NOMO-1 treated with dmso at 0.1 percent for 144 hours (cell line): ENCODE data around the gene MTMR1.

Experiments used
- DNase-seq: peaks from one replicate; lab custom pipeline; 2025; ENCODE audit not compliant: unreplicated experiment; lab: John Stamatoyannopoulos, UW

MTMR1 gene

DNA sequence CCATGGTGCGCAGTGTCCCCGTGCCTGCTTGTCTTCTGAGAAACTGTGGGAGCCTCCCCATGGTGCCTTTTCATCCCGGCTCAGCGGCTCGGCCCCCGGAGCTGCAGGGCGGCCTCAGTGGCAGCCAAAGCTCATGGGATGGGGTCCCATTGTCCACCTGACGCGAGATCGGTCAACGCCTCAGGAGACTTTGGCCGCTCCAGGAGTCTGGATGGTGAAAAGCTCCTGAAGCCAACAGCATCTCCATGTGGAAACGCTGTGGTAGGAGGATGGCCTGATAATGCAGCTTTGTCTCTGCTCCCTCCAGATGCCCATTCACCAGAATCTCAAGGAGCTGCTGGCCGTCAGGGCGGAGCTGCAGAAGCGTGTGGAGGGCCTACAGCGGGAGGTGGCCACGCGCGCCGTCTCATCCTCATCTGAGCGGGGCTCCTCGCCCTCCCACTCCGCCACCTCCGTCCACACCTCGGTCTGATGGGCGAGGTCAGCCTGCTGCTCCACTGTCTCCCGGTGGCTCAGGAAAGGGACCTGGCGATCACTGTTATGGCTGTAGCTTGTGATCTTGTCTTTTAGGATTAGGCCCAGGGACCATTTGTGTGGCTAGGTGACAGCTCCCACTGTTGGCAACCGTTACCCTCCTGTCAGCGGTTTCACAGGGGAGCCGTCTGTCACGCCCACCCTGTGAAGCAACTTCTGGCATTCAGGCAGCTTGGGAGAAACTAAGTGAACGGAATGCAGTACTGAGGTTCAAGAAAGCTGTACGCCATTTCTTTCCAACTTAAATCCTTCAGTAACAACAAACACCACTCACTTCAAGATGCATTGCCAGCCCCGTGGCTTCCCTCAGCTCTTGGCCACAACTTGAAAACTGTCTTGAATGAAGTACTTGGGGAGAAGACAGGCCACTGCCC lies 69.3 kb downstream of the MTMR1 start:
- no peak for DNase-seq

DNA sequence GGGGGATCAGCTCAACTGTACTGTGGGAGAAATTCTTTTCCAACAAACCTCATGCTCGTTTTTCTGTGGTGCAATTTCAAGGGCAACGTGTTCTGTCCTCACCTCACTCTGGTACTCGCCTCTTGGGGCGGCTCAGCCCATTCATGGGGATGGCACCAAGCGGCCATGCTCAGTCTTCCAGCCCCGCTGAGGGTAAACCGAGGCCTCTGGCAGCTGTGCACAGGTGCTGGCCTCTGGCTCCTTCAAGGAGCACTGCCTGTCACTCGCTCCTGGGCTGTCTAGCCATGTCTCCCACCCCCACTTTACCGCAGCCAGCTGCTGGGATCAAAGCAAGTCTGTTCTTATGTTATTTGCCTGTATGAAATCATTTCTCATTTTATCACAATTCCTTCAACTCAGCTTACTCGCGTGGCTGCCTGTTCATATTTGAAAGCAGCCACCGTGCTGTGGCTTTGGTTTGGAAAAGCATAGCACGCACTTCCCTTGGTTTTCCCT lies 70.2 kb downstream of the MTMR1 start:
- DNase-seq: no peak

DNA sequence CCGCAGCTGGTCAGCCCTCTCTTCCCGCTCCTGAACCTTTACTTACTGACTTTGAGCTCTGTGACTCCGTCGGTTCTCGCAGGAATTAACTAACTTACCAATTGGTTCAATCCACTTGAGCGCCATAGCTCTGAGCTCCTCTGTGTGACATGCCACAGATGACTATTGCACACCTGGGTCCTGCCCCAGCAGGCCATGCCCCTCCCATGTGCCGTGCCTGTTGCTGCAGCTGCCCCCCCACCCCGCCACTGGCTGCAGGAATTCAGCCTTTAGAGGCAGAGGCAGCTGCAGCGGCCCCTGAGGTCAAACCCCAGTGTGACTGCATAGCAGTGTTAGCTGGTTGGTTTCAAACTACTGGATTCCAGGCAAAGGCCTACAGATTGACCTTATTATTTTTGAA lies 70.6 kb downstream of the MTMR1 start:
- DNase-seq: no peak

DNA sequence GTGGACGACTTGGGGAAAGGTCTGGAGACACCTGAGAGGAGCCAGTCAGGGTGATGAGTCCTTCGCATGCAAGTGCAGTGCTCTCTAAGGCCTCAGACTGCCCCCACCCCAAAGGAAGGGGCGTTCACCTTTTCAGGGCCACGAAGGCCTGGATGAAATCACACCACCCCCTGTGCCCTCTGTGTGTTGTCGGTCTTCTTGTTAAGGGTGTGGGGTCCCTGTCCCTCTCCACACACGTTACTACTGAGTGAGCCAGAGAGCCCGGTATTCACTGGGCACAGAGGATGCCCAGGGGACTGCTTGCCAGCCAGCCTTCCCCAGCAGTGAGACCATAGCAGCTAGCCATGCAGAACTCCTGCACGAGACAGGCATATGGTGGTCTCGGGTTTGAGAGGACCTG lies 72.0 kb downstream of the MTMR1 start:
- no peak for DNase-seq

DNA sequence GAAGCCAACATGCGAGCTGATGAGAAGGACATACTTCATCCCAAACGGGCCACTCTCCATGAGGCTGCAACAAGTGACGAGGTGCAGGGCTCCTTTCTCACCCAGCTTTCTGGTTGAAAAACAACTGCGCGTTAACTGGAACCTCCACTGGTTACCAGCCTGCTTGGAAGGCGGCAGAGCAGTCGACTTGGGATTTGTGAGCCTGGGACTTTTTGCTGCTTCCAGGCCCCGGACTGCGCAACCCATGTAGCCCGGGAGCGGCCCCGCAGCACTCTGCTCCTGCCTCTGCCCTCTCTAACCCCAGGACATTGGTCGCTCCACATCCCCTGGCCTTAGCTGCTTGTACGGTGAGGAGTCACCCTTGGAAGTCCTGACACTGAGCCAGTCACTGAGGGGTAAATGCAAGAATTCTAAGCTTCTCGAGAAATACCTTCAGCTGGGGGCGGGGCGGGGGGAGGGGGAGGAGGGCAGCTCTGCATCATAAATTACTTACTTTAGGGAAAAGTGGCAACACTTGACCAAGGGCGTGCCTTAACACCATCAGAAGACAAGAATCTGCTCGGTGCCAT lies 72.7 kb downstream of the MTMR1 start:
- no peak for DNase-seq

DNA sequence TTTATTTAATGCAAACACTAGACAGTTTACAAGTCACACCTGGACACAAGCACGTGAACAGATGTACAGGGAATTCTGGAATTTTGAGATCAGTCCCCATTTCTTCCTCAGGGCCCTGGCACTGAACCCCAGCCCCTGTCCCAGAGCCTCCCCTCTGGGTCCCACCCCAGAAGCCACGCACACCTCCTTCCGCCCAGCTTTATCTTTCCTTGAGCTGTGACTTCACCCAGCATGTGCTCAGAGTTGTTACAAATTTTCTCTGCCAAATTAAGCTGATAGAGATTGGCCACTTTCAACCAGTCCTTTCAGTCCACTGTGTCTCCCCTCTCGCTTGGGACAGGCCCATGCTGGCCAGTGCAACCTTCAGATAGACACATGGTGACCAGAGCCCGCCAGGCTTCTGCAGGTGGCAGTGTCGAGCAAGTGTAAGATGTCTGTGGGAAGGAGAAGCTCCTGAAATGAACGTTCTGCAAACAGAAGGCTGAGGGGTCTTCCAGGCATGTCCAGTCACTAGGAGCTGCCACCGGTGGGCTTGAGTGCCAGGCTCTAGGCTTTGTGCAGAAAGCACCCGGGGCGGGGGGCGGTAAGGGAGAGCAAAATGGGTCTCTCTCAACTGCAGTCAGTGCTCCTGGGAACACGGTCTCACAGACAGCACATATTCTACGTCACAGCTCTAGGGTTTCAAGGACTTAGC lies 73.3 kb downstream of the MTMR1 start:
- no peak for DNase-seq

DNA sequence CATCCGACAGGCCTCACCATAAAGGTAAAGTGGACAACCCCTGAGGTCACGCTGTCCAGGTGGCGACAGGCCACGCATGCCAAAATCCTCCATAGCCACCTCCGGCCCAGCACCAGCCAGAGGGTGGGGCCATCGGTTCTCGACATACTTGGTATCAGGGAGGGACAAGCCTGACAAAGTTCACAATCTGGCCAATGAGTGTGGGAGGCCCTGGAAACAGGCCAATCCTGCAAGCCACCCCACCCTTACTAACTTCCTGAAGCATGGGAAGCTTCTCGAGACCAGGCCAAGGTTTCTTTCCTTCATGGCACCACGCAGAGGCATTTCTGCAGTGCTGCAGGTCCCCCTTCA lies 73.8 kb downstream of the MTMR1 start:
- DNase-seq: no peak

DNA sequence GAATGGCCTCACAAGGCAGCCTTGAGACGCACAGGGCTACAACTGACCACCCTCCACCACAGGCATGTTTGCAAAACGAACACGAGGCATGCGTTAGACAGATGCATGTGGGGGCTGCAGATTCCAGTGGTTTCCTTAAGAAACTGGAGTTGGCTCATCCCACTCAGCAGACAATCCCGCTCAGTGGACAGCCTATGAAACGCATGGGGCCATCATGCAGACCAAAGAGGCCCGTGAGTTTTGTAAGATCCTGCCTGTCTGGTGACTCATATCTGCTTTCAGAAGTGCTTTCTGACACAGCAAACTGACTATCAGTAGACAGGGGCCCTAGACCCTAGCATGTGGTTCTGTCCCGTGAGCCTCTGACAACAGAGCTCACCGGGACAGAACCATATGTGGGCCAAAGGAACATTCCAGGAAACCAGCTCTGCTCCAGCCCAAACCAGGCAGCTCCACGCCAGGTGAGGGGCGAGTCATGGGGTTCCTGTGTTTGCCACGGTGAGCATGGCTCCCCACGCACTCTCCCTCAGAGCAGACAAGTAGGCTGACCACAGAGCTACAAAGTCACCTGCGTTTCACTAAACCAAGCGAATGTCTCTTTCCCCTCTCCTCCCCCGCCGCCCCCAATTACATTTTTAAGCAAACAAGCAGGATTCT lies 74.4 kb downstream of the MTMR1 start:
- DNase-seq: peak; percentile 56

DNA sequence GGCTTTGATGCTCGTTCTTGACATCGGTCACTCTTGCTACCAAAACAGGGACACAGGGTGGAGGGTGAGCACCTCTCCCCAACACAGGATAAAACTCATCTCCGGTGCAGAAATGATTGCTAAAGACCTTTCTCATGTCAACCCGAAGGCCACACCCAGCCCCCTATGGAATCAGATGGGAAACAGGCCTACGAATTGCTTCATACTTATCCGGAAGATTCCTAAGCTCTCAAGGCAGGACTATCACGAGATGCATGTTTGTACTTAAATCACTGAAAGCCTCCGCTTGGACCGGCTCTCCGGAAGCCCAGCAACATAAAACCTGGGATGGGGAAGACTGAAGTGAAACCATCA lies 74.9 kb downstream of the MTMR1 start:
- DNase-seq: no peak

DNA sequence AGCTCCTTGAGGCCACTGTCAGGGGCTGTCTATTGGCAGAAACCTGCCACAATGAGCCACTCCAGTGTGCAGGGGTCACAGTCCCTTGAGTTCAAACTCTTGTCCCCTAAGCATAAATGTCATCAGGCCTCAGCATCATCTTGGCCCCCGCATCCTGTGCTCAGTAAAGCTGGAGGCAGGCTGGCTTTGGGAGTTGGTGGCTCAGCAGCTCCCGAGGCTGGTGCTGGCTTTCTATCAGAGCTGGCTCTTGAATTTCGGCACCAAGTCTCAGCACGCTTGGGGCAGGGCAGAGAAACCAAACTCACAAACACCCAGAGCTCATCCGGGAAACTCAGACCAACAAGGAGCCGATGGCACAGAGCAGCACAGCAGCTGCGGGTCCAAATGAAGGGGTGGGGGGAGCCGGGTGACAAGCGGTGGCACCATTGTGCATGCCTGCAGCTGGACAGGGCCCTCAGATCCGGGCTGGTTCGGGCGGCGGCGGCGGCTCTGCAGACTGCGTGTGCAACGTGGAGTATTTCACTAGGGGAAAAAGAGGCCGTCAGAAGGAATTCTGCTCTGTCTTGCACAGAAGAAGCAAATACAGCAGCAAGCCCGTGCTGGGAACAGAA lies 75.5 kb downstream of the MTMR1 start:
- DNase-seq: no peak

DNA sequence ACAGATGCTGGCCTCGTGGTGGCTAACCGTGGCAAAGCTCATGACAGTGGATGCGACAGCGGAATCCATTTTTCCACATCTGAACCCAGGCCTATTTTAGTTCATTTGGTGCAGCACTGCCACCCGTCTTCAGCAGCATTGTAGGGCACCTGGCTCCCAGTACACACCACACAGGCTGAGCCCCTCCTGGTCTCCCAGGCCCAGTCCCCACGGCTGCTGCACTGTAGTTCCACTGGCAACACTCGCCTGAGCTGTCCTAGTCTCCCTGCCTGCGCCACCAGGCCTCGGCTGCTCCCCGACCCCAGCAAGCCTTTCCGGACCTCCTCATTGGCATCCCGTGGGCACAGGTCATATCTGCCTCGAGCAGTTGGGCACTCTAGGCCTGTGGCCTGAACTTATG lies 76.2 kb downstream of the MTMR1 start:
- no peak for DNase-seq

DNA sequence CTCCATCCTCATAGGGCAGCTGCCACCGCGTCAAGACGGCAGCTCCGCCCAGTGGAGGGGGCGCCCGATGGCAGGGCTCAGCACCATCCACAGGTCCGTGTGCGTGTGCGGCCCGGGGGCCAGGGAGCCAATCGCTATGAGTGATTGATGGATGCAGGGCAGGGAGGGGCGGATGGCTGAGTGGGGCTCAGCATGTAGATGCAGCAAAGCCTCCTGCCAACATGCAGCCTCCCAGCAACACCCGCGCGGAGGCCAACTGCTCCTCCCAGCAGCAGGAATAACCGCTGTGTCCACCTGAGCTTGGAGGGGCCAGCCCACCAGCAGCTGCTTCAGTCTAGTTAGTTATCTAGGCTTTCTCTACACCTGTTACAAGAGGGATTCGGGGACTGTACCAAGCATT lies 77.4 kb downstream of the MTMR1 start:
- DNase-seq: no peak

DNA sequence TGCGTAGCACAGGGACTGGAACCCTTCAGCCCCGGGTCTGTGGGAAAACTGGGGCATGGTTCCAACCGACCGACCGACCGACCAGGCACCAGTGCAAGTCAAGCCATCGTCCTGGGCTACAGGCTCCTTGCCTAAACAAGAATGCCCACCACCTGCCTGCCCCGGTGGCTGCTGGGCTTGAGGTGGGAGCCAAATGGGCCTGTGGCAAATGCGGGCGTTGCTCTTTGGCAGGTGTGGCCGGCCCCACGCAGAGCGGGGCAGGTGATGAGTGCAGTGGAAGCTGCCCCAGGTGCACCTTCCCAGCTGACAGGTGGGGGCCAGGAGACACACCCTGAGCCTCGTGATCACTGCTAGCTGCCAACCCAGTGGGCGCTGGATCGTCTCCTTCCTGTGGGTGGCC lies 77.9 kb downstream of the MTMR1 start:
- DNase-seq: no peak

DNA sequence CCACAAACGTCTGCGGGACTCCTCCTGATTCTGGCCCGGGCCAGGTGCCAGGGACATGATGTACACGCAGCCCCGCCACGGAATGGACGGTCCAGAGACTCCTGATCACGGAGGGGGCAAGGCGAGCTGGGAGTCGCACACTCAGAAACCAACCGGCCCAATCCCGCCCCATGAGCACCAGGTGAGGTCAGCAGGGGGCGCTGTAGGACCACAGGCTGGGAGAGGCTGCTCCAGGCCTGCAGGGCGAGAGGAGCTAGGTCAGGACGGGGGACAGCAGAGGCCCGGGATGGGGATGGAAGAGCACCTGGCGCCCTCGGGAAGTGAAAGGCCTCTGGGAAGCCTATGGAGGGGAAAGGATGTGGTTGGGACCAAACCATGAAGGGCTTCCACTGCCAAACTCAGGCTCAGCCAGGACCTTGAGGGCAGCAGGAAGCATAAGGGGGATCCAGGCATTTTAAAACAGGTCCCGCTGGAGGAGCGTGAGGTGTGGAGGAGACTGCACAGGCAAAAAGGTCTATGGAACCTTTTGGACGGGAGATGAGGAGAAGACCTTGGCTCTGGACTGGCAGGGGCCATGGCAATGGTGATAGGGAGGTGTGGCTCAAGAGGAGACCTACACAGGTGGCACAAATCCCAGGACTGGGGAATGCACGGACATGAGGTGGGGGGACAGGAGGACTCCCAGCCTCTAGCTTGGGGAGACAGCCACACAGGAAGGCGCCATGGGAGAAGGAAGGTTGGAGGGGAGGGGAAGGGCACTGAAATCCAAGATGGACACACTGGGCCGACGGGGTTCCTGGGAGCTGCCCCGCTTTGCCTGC lies 79.2 kb downstream of the MTMR1 start:
- peak; percentile 7 for DNase-seq

DNA sequence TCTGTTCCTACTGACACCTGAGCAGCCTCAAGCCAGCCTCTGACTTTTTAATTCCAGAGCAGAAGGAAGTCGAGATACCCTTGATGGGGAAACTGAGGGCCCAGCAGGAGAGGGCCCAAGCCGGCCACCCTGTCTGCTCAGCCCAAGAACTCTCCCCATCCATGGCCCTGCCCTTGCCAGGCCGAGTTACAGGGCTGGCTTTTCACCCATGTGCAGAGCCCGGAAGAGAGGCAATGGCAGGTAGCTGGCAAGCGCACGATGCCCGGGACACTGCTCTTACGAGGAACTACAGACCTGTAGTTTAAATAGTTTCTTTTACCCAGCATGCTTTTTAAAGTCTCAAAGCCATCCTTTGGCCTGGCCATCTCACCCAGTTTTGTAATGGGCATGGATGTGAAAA lies 79.9 kb downstream of the MTMR1 start:
- DNase-seq: no peak

DNA sequence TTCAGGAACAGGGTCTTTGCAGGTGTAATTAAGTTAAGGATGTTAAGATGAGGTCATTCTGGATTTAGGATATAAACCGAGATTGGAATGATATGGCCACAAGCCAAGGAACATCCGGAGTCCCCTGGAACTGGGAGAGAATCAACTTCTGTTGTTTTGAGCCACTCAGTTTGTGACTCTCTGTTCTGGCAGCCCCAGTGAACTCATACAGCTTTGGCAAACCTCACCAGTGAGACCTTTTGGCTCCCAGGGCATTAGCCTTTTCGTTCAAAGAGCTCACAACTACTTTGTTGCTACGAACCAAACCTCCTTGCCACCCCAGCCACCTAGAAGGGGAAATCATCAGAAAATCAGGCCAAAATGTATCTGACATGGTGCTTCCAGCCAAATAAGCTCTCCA lies 80.4 kb downstream of the MTMR1 start:
- no peak for DNase-seq

DNA sequence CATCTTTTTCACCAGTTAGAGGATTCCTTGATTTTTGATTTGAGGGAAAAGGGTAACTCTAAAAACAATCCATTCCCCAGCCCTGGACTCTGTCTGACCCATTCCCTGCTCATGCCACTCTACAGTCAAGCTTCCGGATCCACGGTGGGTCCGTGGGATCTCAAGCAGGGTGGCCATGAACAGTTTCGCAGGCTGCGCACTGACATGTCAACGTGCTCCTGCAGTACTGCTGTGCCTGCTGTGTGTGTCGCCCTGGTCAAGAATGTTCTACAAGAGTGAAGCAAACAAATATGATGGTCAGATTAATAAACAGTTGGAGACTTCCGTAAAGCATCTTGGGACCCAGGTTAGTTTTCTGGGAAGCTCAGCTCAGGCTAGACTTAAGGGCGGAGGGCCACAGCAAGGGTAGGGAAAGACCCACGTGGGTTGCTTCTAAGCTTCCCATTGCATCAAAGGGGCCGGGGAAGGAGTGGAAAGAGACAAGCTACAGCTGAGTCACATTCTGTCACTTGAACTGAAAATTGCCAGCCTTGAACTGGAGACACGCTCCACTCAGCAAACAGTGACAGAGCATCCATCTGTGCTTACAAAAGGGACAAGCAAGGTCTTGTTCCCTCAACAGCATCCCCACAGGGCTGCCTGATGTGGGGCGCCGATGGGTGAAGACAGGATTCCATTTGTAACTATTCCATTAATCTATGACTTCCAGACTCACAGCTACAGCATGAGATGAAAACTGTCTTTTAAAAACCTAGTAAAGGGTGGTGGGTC lies 81.8 kb downstream of the MTMR1 start:
- DNase-seq: no peak

DNA sequence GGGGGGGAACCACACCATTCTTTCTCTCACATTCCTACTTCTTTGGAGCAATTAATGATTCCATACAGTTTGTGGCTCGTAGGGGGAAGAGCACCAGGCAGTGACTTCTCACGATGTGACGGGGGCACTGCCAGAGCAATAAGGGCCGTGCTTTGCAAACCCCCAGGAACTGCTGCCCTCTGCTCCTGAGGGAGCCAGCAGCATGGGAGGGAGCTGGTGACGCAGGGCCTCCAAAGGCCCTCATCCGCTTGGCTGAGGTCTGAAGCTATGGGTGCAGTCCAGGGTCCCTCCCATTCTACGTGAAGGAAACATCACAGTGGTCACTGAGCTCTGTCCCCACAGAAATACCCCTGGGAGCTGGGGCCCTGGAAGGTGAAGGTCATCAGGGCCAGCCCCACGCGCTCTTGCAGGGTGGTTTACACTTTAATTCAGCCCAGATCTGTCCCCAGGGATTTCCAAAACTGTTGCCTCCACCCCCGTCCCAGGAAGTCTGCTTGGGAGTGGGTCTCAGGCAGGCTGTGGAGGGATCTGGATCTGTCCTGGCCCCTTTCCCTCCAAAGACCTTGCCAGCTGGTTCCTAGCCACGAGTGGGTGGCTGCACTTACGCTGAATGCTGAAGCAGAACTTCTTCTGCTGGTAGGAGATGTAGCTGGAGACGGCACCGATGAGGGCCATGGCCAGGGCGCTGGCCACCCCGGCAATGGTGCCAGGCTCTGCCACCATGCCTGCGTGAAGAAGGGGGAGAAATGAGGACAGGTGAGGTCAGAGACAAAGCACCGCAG lies 82.6 kb downstream of the MTMR1 start:
- DNase-seq: no peak
